ENCODE measurements around the gene DRG1. TPM values are rescaled to one million over a fixed set of nuclear protein-coding genes. Genes with fewer than 3 reads are reported as not detected.
"Not testable (repeated sequence)": the region's sequence is repeated elsewhere in the genome, so short reads cannot be mapped to it uniquely, and the experiment has no call there.

Gene DRG1
- total and polyA plus RNA-seq, 7 donors = 35.8 to 95.1 (median 52.9) TPM

DNA sequence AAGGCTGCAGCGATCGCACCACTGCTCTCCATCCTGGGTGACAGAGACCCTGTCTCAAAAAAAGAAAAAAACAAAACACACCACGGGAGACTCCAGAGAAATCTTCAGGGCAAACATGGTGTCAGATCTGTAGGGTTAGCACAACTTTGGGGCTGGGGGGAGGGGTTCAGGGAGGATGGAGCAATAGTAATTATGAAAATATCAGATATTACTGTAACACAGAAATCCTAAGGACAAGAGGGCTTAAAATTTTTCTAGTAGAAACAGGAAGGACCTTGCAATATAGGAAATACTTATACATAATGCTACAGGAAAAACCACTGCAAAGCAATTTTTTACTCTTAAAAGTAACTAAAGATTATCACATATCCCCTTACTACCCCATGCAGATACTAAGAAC lies 76.4 kb downstream of the DRG1 start:
- Histone ChIP-seq H3K9me3 (no peaks in the 10 kb centered on the region), H3K36me3 (peaks cover 0 to 31% (median 3%) of the 10 kb centered on the region in 4 donors), H3K27me3 (no peaks in the 10 kb centered on the region), H3K4me3 (no peak overlapping the region), H3K27ac (no peak overlapping the region), H3K4me1 (peaks cover 0 to 21% (median 8%) of the 10 kb centered on the region in 4 donors)
- TF ChIP-seq, protein P1, sequence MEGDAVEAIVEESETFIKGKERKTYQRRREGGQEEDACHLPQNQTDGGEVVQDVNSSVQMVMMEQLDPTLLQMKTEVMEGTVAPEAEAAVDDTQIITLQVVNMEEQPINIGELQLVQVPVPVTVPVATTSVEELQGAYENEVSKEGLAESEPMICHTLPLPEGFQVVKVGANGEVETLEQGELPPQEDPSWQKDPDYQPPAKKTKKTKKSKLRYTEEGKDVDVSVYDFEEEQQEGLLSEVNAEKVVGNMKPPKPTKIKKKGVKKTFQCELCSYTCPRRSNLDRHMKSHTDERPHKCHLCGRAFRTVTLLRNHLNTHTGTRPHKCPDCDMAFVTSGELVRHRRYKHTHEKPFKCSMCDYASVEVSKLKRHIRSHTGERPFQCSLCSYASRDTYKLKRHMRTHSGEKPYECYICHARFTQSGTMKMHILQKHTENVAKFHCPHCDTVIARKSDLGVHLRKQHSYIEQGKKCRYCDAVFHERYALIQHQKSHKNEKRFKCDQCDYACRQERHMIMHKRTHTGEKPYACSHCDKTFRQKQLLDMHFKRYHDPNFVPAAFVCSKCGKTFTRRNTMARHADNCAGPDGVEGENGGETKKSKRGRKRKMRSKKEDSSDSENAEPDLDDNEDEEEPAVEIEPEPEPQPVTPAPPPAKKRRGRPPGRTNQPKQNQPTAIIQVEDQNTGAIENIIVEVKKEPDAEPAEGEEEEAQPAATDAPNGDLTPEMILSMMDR (IDR thresholded peaks at IDR 0.05) = no peak
- TF ChIP-seq POLR2AphosphoS5 (IDR thresholded peaks at IDR 0.05) = no peak
- no peak for TF ChIP-seq EP300 (IDR thresholded peaks at IDR 0.05)
- TF ChIP-seq POLR2A (IDR thresholded peaks at IDR 0.05) = no peak
- intact Hi-C loops (cut with DNase I) = no loop called here
- 90 to 94% methylated on average over 3 of the region's 3 CpGs for WGBS, 2 donors
- no peak for DNase-seq

DNA sequence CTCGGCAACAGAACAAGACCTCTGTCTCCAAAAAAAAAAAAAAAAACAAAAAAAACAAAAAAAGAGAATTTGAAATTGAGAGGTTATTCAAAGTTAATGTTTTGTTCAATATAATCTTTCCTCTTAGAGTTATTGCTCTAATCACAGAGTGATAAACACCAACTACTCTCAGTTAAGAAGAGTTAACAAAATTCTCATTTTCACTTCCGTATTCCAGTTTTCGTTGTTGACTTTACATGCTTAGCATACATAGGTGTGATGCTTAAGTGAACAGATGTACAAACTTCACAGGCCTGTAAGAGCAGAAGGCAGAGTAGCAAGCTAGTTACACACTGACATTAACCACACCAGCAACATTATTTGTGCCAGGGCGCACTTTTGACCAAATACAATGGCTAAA lies 77.9 kb downstream of the DRG1 start:
- peaks cover 0 to 34% (median 12%) of the 10 kb centered on the region in 4 donors for H3K36me3 ChIP-seq
- intact Hi-C loops (cut with DNase I) = no loop called here
- no peak overlapping the region for H3K4me3 ChIP-seq

DNA sequence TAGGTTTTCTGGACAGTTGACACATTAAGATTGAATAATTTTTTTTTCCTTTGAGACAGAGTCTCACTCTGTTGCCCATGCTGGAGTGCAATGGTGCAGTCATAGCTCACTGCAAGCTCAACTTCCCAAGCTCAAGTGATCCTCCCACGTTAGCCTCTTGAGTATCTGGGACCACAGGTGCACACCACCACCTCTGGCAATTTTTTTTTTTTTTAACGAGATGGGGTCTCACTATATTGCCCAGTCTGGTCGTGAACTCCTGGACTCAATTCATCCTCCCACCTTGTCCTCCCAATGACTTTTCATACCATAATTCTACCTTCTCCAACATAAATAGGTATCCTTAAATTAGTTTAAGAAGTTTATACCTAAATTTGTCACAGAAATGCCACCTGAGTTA lies 81.7 kb downstream of the DRG1 start:
- TF ChIP-seq POLR2AphosphoS5 (IDR thresholded peaks at IDR 0.05) (no peak), EP300 (IDR thresholded peaks at IDR 0.05) (no peak), POLR2A (IDR thresholded peaks at IDR 0.05) (no peak)
- TF ChIP-seq, protein P1 (IDR thresholded peaks at IDR 0.05) = no peak
- Histone ChIP-seq H3K4me1 (peaks cover 0 to 8% (median 3%) of the 10 kb centered on the region in 4 donors), H3K4me3 (no peak overlapping the region), H3K27me3 (no peaks in the 10 kb centered on the region), H3K9me3 (no peaks in the 10 kb centered on the region), H3K36me3 (peaks cover 0 to 69% (median 12%) of the 10 kb centered on the region in 4 donors), H3K27ac (no peak overlapping the region)
- no peak for DNase-seq
- 91 to 93% methylated on average over 3 of the region's 3 CpGs for WGBS, 2 donors
- intact Hi-C loops (cut with DNase I) = loop anchor here (10.0 kb wide), 1 partner anchor 64 kb away; no protein-coding TSS in a partner anchor

More for the DNA sequence above, 77.9 kb downstream of the DRG1 start:
- H3K9me3 ChIP-seq = no peaks in the 10 kb centered on the region
- TF ChIP-seq POLR2AphosphoS5 (IDR thresholded peaks at IDR 0.05) = no peak
- TF ChIP-seq, protein P1 (IDR thresholded peaks at IDR 0.05) = no peak
- TF ChIP-seq EP300 (IDR thresholded peaks at IDR 0.05) = no peak
- TF ChIP-seq POLR2A (IDR thresholded peaks at IDR 0.05) = no peak
- DNase-seq = no peak
- H3K27me3 ChIP-seq = no peaks in the 10 kb centered on the region
- peaks cover 0 to 20% (median 8%) of the 10 kb centered on the region in 4 donors for H3K4me1 ChIP-seq
- no peak overlapping the region for H3K27ac ChIP-seq
- 22 to 56% methylated on average over 4 of the region's 4 CpGs for WGBS, 2 donors

- not testable (repeated sequence) for DNase-seq, H3K27me3 ChIP-seq, H3K27ac ChIP-seq, H3K4me3 ChIP-seq, H3K9me3 ChIP-seq
- 87 to 92% methylated on average over 8 of the region's 8 CpGs for WGBS, 2 donors
- intact Hi-C loops (cut with DNase I) = loop anchor here (10.0 kb wide), 1 partner anchor 62 kb away; no protein-coding TSS in a partner anchor
- Histone ChIP-seq H3K4me1 (peaks cover 0 to 12% (median 3%) of the 10 kb centered on the region in 4 donors), H3K36me3 (peaks cover 0 to 72% (median 14%) of the 10 kb centered on the region in 4 donors)
Measured at GRCh38 chr22:31482470-31482869, 83.1 kb downstream of the DRG1 start.

Small RNAs within 50 kb of the gene (small RNA-seq; reads per million reads assigned to genes)
- gene RNU6-28P = 0 to 0.06 (median 0) reads per million in 3 donors
- gene RNU6-338P = 0 reads per million in 3 donors

Other genes starting within 250 kb of the DRG1 start
- gene RNF185, start 239.4 kb upstream of the DRG1 start, total RNA-seq = 10 to 100 TPM; 30.1 to 33.5 (median 31.6) TPM
- 10 to 100 TPM; 23.4 to 44.9 (median 43.2) TPM for gene RNF185, start 239.4 kb upstream of the DRG1 start, polyA plus RNA-seq
- 10 to 100 TPM; 10.3 to 20.8 (median 14.0) TPM for gene LIMK2, start 187.3 kb upstream of the DRG1 start, total RNA-seq
- gene LIMK2, start 187.3 kb upstream of the DRG1 start, polyA plus RNA-seq = 10 to 100 TPM; 31.9 to 58.7 (median 39.0) TPM
- 10 to 100 TPM; 32.4 to 55.0 (median 50.3) TPM for gene PIK3IP1, start 107.1 kb upstream of the DRG1 start, total RNA-seq
- gene PIK3IP1, start 107.1 kb upstream of the DRG1 start, polyA plus RNA-seq = 10 to 100 TPM in 1 of 3 donors, 1 to 10 TPM in 2; 5.8 to 87.6 (median 6.0) TPM
- gene PATZ1, start 53.3 kb upstream of the DRG1 start, total RNA-seq = 10 to 100 TPM; 17.4 to 21.4 (median 19.9) TPM
- 10 to 100 TPM in 1 of 3 donors, 1 to 10 TPM in 2; 3.7 to 15.8 (median 4.8) TPM for gene PATZ1, start 53.3 kb upstream of the DRG1 start, polyA plus RNA-seq
- 10 to 100 TPM; 16.6 to 23.8 (median 22.2) TPM for gene EIF4ENIF1, start 90.2 kb downstream of the DRG1 start, total RNA-seq
- 10 to 100 TPM in 2 of 3 donors, 1 to 10 TPM in 1; 5.5 to 13.5 (median 12.0) TPM for gene EIF4ENIF1, start 90.2 kb downstream of the DRG1 start, polyA plus RNA-seq
- gene SFI1, start 96.9 kb downstream of the DRG1 start, total RNA-seq = 10 to 100 TPM; 15.3 to 38.0 (median 27.7) TPM
- 10 to 100 TPM in 2 of 3 donors, 1 to 10 TPM in 1; 6.5 to 40.9 (median 10.2) TPM for gene SFI1, start 96.9 kb downstream of the DRG1 start, polyA plus RNA-seq

Measured in sigmoid colon (tissue), 7 donors.